Smooth muscle cell (in vitro differentiated cells): Measurements from ENCODE around the gene CCDC121. TPM values are rescaled to one million over a fixed set of nuclear protein-coding genes. Genes with fewer than 3 reads are reported as not detected.
"Not testable (repeated sequence)": the region's sequence is repeated elsewhere in the genome, so short reads cannot be mapped to it uniquely, and the experiment has no call there.

ENCODE experiments used
- DNase-seq: peaks from one replicate; lab custom pipeline; 2025; ENCODE audit not compliant: unreplicated experiment; lab: John Stamatoyannopoulos, UW
- H2AFZ ChIP-seq: fragments of 200-600 bp; sonication (generic); 2 replicates; pipeline ENCODE4 v1.6.0; 2016; ENCODE audit warnings: antibody characterized with exemption, low read depth, mild to moderate bottlenecking
- H3F3A ChIP-seq: fragments of 200-600 bp; sonication (generic); 2 replicates; pipeline ENCODE4 v1.6.0; 2017; ENCODE audit warnings: antibody characterized with exemption, low read depth
- H3K27ac ChIP-seq: fragments of 200-600 bp; sonication (generic); 2 replicates; pipeline ENCODE4 v1.5.1; 2016; ENCODE audit warnings: low read depth, mild to moderate bottlenecking
- H3K27me3 ChIP-seq: fragments of 200-600 bp; sonication (generic); 2 replicates; pipeline ENCODE4 v1.6.1; 2016; ENCODE audit warnings: low read depth, mild to moderate bottlenecking
- H3K36me3 ChIP-seq: fragments of 200-600 bp; sonication (generic); 2 replicates; pipeline ENCODE4 v1.5.1; 2016; ENCODE audit warnings: low read depth
- H3K4me1 ChIP-seq: fragments of 200-600 bp; sonication (generic); 2 replicates; pipeline ENCODE4 v1.5.1; 2016; ENCODE audit warnings: low read depth
- H3K4me2 ChIP-seq: fragments of 200-600 bp; sonication (generic); 2 replicates; pipeline ENCODE4 v1.6.0; 2016; ENCODE audit warnings: mild to moderate bottlenecking
- H3K4me3 ChIP-seq: fragments of 200-600 bp; sonication (generic); 2 replicates; pipeline ENCODE4 v1.5.1; 2016; ENCODE audit warnings: mild to moderate bottlenecking
- H3K79me2 ChIP-seq: fragments of 200-600 bp; sonication (generic); 2 replicates; pipeline ENCODE4 v1.6.0; 2016; ENCODE audit warnings: low read depth, mild to moderate bottlenecking
- H3K9ac ChIP-seq: fragments of 200-600 bp; sonication (generic); 2 replicates; pipeline ENCODE4 v1.6.0; 2016; ENCODE audit warnings: low read depth
- H3K9me3 ChIP-seq: fragments of 200-600 bp; sonication (generic); replicated peaks from 2 replicates; pipeline ENCODE4 v1.5.1; 2016; ENCODE audit warnings: low read depth
- H4K20me1 ChIP-seq: fragments of 200-600 bp; sonication (generic); 2 replicates; pipeline ENCODE4 v1.6.0; 2016; ENCODE audit warnings: low read depth
- CTCF ChIP-seq: fragments of 200-600 bp; sonication (generic); IDR thresholded peaks from 2 replicates; pipeline ENCODE4 v1.5.1; 2017; ENCODE audit warnings: borderline replicate concordance, mild to moderate bottlenecking, antibody characterized with exemption; ENCODE audit not compliant: insufficient read depth, poor library complexity, severe bottlenecking
- WGBS: methylation state at CpG from one replicate; pipeline ENCODE4 v1.1.7; 2016; ENCODE audit warnings: low lambda C conversion rate; 5-methylcytosine and 5-hydroxymethylcytosine counted together
- polyA plus RNA-seq: library from polyadenylated mRNA; unstranded; fragments of >200 nt; fragmentation: Nextera tagmentation; extraction: Ambion mirVana; gene quantifications from 2 replicates; pipeline ENCODE4 v1.2.1, GENCODE V29; 2016
- total RNA-seq: library from RNA; depleted of rRNA; stranded (reverse); fragments of >200 nt; gene quantifications from 2 replicates; pipeline ENCODE4 v1.2.3, GENCODE V29; 2014

CCDC121 gene
- total and polyA plus RNA-seq, 2 experiments from 2014 or later: 1.7 to 6.3 TPM

GRCh38 chr2:27613985-27614384, 14.8 kb downstream of the CCDC121 start:
- Histone ChIP-seq H3K79me2 (peaks cover 9% of the 10 kb centered on the region), H2AFZ (no peak overlapping the region), H3K4me1 (no peaks in the 10 kb centered on the region), H3K9ac (no peak overlapping the region), H3F3A (no peaks in the 10 kb centered on the region), H4K20me1 (no peaks in the 10 kb centered on the region), H3K9me3 (no peaks in the 10 kb centered on the region), H3K4me2 (no peak overlapping the region), H3K27me3 (no peaks in the 10 kb centered on the region), H3K36me3 (peaks cover 29% of the 10 kb centered on the region), H3K27ac (no peak overlapping the region), H3K4me3 (no peak overlapping the region)
- 96% methylated on average over 2 of the region's 2 CpGs for WGBS
- TF ChIP-seq CTCF: no peak
- DNase-seq: no peak

- Histone ChIP-seq H2AFZ (no peak overlapping the region), H4K20me1 (peaks cover 9% of the 10 kb centered on the region), H3K4me1 (no peaks in the 10 kb centered on the region), H3K27ac (no peak overlapping the region), H3K36me3 (peaks cover 10% of the 10 kb centered on the region), H3K9ac (no peak overlapping the region), H3K9me3 (no peaks in the 10 kb centered on the region), H3F3A (no peaks in the 10 kb centered on the region), H3K79me2 (no peaks in the 10 kb centered on the region), H3K4me2 (no peak overlapping the region), H3K4me3 (no peak overlapping the region), H3K27me3 (no peaks in the 10 kb centered on the region)
- no peak for TF ChIP-seq CTCF
- no peak for DNase-seq
- 90% methylated on average over 2 of the region's 2 CpGs for WGBS
These were observed 22.2 kb downstream of the CCDC121 start for GRCh38 chr2:27606611-27607010.

- Histone ChIP-seq H3K4me2 (no peak overlapping the region), H3K9ac (no peak overlapping the region), H3K27me3 (no peaks in the 10 kb centered on the region), H3K27ac (no peak overlapping the region), H3K36me3 (no peaks in the 10 kb centered on the region), H4K20me1 (peaks cover 68% of the 10 kb centered on the region), H3F3A (no peaks in the 10 kb centered on the region), H3K4me1 (no peaks in the 10 kb centered on the region), H3K9me3 (no peaks in the 10 kb centered on the region), H2AFZ (no peak overlapping the region), H3K4me3 (no peak overlapping the region), H3K79me2 (peaks cover 73% of the 10 kb centered on the region)
- 94% methylated on average over 1 of the region's 1 CpG for WGBS
- DNase-seq: no peak
- TF ChIP-seq CTCF: no peak
These were observed 32.2 kb downstream of the CCDC121 start for GRCh38 chr2:27596627-27597026.

GRCh38 chr2:27595412-27595811, 33.4 kb downstream of the CCDC121 start:
- peaks cover 57% of the 10 kb centered on the region for H4K20me1 ChIP-seq
- H3K27ac ChIP-seq, H3K27me3 ChIP-seq, H3K36me3 ChIP-seq, H3K9me3 ChIP-seq, H3F3A ChIP-seq, H3K4me1 ChIP-seq, H3K4me2 ChIP-seq, H3K9ac ChIP-seq, DNase-seq, H2AFZ ChIP-seq, H3K4me3 ChIP-seq: not testable (repeated sequence)
- peaks cover 86% of the 10 kb centered on the region for H3K79me2 ChIP-seq
- WGBS: over 99% methylated on average over 9 of the region's 9 CpGs

- Histone ChIP-seq H4K20me1 (peaks cover 45% of the 10 kb centered on the region), H3K79me2 (peaks cover 93% of the 10 kb centered on the region)
- not testable (repeated sequence) for H3K4me1 ChIP-seq, H3K4me2 ChIP-seq, H3K4me3 ChIP-seq, H3K27ac ChIP-seq, H3K9me3 ChIP-seq, H3K9ac ChIP-seq, DNase-seq, H3F3A ChIP-seq, H2AFZ ChIP-seq, H3K36me3 ChIP-seq, H3K27me3 ChIP-seq
- WGBS: 98% methylated on average over 45 of the region's 45 CpGs
These were observed 34.6 kb downstream of the CCDC121 start for GRCh38 chr2:27594020-27594703.
